Skeletal muscle cell (primary cell): Measurements from ENCODE around the gene FHOD3.
A peak's percentile ranks its signal among the peaks of the same experiment; 100 is the strongest.
"Not testable (repeated sequence)": the region's sequence is repeated elsewhere in the genome, so short reads cannot be mapped to it uniquely, and the experiment has no call there.

Source experiments
- DNase-seq: peaks from one replicate; pipeline ENCODE4 v3.0.0-alpha.2; 2010; ENCODE audit warnings: low read depth
- H3K4me3 ChIP-seq: 2 replicates; pipeline ENCODE4 v1.5.1; 2011; ENCODE audit warnings: low read depth, mild to moderate bottlenecking, control low read depth, low read length, moderate library complexity

The FHOD3 gene

DNA sequence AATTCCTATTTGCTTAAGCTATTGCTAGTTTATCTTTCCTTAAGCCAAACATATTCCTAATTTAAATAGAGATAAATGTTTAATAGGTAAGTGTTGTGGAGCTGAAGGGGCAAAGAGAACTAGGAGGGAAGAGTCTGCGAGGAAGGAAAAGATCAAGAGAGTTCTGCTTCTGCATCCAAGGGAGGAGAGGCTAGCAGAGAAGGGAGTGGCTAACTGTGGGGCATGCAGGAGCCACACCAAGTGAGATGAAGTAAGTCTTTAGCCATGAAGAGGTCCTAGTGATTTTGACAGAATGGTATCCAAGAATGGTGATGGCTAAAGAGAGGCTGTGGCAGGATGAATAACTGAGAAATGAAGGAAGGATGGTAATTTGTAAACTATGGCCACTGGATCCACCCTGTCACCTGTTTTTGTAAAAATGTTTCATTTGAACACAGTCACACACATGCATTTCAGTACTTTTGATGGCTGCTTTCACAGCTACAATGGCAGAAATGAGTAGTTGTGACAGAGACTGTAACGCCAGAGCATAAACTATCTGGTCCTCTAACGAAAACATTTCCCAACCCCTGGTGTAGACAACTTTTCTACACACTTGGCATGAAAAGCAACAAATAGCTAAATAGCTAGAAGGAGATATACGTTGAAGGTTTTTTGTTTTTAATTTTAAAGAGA is 515.7 kb downstream of the FHOD3 start:
- H3K4me3 ChIP-seq, result no peak overlapping the region
- no peak for DNase-seq

DNA sequence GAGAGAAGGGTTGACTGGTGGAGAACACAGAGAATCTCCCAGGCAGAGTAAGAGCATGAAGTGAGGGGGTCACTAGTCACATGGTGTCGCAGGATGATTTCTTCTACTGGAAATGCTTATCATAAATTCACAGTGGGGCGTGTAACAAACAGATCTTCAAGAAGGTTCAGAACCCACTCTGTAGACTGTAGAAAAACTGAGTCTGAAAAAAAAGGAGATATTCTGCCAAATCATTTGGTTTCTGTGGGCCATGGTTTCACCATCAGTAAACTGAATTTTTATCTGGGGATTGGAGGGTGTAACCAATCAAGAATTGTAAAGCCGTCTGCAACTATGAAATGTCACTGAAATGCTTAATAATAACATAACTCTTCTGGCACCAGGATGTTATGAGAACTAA is 516.3 kb downstream of the FHOD3 start:
- H3K4me3 ChIP-seq, result no peak overlapping the region
- DNase-seq, result no peak

DNA sequence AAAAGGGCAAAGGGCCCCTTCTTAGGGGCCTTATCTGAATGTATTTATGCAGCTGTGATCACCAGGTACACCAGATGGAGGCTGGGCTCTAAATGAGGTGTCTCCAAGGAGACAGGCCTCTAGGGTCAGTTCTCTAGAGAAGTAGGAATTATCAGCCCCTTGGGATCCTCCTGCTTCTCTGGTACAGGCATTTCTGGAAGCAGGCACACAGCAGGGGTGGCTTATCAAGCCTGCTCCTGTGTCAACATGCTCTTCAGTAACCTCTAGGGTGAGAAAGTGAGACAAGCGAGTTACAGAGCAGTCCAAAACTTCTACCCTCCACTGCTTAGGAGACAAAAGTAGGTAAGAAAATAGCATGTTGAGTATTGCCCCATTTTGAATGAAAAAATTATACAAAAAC is 517.5 kb downstream of the FHOD3 start:
- H3K4me3 ChIP-seq, result no peak overlapping the region
- DNase-seq, result no peak

DNA sequence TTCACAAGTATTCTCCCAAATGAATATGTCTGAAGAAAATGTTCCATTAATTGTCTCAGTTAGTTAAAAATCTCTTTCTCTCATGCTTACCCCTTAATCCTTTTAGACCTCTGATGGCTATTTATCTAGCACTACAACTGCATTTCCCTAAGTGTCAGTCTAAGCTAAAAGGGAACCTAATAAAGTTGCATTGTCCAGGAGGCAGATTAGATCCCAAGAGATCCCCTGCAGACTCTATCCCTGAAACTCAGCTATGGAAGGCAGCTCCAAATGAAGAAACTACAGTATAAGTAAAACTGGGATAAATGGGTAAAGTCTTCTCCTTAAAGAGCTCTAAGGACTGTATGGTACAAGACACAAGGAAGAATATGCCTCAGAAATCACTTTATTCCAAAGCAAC is 518.6 kb downstream of the FHOD3 start:
- not testable (repeated sequence) for H3K4me3 ChIP-seq, DNase-seq

DNA sequence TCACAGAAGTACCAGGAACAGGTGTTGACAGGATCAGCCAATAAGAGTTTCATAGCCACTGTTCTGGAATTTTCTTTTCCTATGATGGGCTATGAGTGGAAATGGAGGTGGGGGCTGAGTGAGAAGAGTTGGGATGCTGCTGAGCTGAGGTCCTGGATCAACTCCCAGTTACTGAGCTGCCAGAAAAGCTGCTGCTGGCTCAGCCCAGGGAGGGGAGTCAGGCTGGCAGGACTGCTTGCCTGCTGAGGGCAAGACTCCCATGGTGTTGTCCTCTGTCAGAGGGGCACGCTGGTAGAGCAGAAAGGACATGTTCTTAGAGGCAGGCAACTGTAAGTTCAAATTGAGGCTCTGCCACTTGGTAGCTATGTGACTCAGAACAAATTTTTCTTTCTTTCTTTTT is 519.5 kb downstream of the FHOD3 start:
- H3K4me3 ChIP-seq, result no peak overlapping the region
- DNase-seq, result no peak

DNA sequence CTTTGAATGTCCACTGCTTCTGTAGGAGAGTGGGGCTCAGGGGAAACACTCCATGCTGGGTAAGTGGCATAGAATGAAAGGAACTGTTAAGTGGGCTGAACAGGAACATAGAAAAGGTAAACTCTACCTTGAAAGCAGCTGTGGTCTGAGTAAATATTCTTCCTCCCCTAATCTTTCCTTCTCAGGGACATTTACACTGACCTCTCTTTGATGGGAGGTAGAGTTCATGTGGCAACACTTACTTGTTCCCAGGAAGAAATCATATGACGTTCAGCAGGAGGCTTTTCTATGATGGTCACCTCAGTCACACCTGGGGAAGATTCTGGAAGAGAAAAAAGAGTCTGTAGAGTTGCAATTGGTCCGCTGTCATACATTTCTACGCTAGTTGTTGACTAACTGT is 521.1 kb downstream of the FHOD3 start:
- H3K4me3 ChIP-seq, result no peak overlapping the region
- no peak for DNase-seq

DNA sequence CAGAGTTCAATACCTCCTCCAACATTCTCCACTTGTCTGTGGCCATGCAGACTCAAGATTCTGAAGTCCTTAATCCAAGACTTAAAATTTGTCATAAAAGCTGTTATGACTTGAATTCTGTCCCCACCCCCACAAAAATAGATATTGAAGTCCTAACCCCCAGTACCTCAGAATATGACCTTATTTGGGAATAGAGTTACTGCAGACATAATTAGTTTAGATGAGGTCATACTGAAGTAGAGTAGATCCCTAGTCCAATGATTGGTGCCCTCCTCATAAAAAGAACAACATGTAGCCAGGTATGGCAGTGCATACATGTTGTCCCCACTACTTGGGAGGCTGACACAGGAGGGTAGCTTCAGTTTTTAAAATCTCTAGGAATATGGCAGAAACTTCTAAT is 522.1 kb downstream of the FHOD3 start:
- DNase-seq, result no peak
- no peak overlapping the region for H3K4me3 ChIP-seq

DNA sequence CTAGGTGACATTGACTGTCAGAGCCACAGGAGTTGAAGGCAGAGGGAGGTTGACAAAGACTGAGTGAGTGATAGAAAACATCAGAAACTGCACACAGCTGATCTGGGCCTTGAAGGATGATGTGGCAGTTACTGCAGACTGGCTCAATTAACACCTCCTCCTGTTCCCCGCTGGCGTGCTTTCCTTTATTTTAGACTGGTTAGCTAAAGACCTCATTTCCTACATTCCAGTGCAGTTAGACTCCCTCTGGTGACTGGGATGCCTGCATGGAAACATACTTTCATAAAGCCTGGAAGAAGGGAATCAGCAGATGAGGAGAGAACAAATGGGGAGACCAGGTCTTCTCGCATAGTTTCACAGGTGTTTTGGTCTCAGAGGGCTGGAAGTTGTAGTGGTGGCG is 524.2 kb downstream of the FHOD3 start:
- DNase-seq, result no peak
- H3K4me3 ChIP-seq, result no peak overlapping the region

DNA sequence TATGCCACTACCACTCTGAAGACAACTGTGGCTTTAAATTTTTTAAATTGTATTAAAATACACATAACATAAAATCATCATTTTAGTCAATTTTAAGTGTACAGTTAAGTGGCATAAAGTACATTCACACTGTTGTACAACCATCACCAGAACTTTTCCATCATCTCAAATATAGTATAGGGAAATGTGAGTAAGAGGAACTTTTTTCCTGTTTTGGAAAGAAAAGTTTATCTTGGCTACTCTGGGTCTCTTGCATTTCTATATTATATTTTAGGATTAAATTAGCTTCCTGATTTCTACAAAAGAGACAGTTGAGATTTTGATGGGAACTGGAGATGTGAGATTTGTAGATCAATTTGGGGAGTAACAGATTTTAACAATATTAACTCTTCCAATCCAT is 528.0 kb downstream of the FHOD3 start:
- no peak overlapping the region for H3K4me3 ChIP-seq
- DNase-seq, result no peak

DNA sequence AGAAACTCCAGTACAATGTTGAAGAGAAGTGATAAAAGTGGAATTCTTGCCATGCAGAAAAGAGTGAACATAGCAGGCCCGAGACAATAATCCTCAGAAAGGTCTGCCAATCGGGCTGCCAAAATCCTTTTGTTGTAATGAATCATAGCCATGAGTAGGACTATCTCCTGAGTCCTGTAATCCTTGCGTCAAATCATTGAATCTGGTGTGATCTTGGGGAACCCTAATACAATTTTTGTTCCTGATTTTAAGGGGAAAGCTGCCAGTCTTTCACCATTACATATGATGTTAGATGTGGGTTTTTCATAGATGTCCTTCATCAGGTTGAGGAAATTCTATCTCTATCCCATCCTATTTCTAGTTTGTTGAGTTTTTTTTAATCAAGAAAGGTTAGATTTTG is 529.0 kb downstream of the FHOD3 start:
- H3K4me3 ChIP-seq, result no peak overlapping the region
- no peak for DNase-seq

DNA sequence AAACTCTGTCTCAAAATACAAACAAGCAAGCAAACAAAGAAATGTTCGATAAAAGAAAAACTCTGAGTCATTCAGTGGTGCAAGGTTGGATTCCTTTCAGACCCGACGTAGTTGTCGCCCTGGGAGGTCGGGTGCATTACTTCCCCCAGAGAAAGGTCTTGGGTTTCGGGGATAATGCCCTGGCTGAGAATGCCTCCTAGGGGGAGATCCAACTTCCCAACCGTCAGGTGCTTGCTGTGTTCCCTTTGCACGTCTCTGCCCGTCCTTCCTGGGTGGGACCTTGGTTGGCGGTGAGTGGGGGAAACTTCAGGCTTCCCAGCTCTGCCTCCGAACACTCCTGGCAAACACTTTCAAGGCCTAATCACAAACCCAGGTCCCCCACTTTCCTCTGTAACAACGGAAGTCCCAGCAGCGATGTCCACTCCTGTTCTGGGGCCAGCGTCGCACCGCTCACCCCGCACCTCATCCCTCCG is 530.7 kb downstream of the FHOD3 start:
- H3K4me3 ChIP-seq, result peak overlapping the region; percentile 85
- peak; percentile 47 for DNase-seq

DNA sequence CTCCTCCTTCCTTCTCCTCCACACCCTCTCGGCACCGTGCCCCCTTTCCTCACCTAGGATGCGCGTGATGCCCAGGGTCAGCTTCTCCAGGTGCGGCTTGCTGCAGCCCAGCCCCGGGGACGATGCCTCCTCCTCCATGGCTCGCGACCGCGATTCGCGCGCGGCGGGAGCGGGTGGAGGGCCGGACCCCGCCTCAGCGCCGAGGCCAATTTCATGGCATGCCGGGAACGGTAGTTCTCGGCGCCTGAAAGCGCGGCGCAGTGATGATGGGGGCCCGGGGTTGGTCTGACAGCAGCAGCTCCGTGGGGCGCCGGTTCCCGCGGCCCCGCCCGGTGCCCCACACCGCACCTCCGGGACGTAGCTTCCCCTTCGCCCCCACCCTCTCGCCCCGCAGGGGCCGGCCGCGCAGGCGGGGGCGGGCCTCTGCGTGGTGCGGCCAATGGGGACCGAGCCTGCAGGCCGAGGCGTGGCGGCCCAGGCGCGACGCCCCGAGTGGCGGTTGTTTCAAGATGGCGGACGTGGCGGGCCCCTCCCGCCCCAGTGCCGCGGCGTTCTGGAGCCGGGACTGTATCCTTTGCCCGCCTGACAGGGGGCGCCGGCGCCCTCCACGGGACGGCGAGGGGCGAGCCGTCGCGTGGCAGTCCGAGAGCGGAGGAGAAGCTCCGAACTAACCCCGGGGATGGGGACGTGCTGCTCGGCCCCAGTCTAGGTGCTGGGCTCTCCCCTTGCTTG is 531.3 kb downstream of the FHOD3 start, which contains the start of the genes KIAA1328 and TPGS2:
Gene KIAA1328, plus strand, starts transcription at position 498 of the 732 bp plus-strand sequence. Its CDS starts 12 bp downstream, at position 510.
Gene TPGS2, minus strand, starts transcription at position 373 of the 732 bp plus-strand sequence. Its CDS starts 235 bp downstream, at position 138.
- peak within 1 kb of the TSS; percentile 85 for H3K4me3 ChIP-seq
- DNase-seq, result peak; percentile 59
